Keratinocyte (primary cell): ENCODE data around the gene ORAI3. TPM values are rescaled to one million over a fixed set of nuclear protein-coding genes. Genes with fewer than 3 reads are reported as not detected.

Source experiments
- DNase-seq: peaks from one replicate; pipeline ENCODE4 v3.0.0-alpha.2; 2011; ENCODE audit warnings: low read depth, missing footprints, low spot score
- FAIRE-seq: peaks from 2 replicates; lab custom pipeline; 2011; peaks lifted over from hg19 to GRCh38; lab: Jason Lieb, UNC
- H2AFZ ChIP-seq: 2 replicates; pipeline ENCODE4 v1.6.0; 2012; ENCODE audit warnings: low read length, control low read depth, inconsistent platforms; ENCODE audit not compliant: control insufficient read depth
- H3K27ac ChIP-seq: 2 replicates; pipeline ENCODE4 v1.5.1; 2011; ENCODE audit warnings: low read length; ENCODE audit not compliant: control insufficient read depth, insufficient read depth
- H3K27me3 ChIP-seq: 3 replicates; pipeline ENCODE4 v1.6.0; 2011; ENCODE audit warnings: low read length; ENCODE audit not compliant: control insufficient read depth, insufficient read depth; ENCODE audit errors: extremely low read depth
- H3K36me3 ChIP-seq, 2 experiments: 2 replicates in 1 of 2; 3 replicates in 1 of 2; pipeline ENCODE4 v1.5.1; 2011; ENCODE audit warnings: low read length in 2 of 2, mild to moderate bottlenecking in 1 of 2; ENCODE audit not compliant: control insufficient read depth in 2 of 2, insufficient read depth in 2 of 2; ENCODE audit errors: extremely low read depth in 1 of 2
- H3K4me1 ChIP-seq: 3 replicates; pipeline ENCODE4 v1.5.1; 2011; ENCODE audit warnings: low read length; ENCODE audit not compliant: control insufficient read depth, insufficient read depth; ENCODE audit errors: extremely low read depth
- H3K4me2 ChIP-seq: 3 replicates; pipeline ENCODE4 v1.6.0; 2011; ENCODE audit warnings: low read depth, low read length; ENCODE audit not compliant: control insufficient read depth, insufficient read depth; ENCODE audit errors: extremely low read depth
- H3K4me3 ChIP-seq, 3 experiments: fragments of 200-600 bp in 1 of 3; sonication (generic) in 1 of 3; 2 replicates in 2 of 3; 3 replicates in 1 of 3; pipeline ENCODE4 v1.5.1; 2011 to 2016; ENCODE audit warnings: low read length in 3 of 3, mild to moderate bottlenecking in 3 of 3, control low read depth in 2 of 3, inconsistent platforms in 1 of 3, low read depth in 1 of 3, mixed read lengths in 1 of 3, mixed run types in 1 of 3, moderate library complexity in 1 of 3; ENCODE audit not compliant: control insufficient read depth in 2 of 3, insufficient read depth in 2 of 3; ENCODE audit errors: extremely low read depth in 1 of 3
- H3K79me2 ChIP-seq: 2 replicates; pipeline ENCODE4 v1.6.0; 2012; ENCODE audit warnings: low read length; ENCODE audit not compliant: control insufficient read depth, insufficient read depth
- H3K9ac ChIP-seq: 3 replicates; pipeline ENCODE4 v1.6.0; 2011; ENCODE audit warnings: low read length; ENCODE audit not compliant: control insufficient read depth, insufficient read depth; ENCODE audit errors: extremely low read depth
- H3K9me1 ChIP-seq: 3 replicates; pipeline ENCODE4 v1.6.0; 2011; ENCODE audit warnings: low read length; ENCODE audit not compliant: control insufficient read depth, insufficient read depth; ENCODE audit errors: extremely low read depth
- H3K9me3 ChIP-seq: 2 replicates; pipeline ENCODE4 v1.5.1; 2012; ENCODE audit warnings: low read depth, low read length; ENCODE audit not compliant: control insufficient read depth
- H4K20me1 ChIP-seq: 3 replicates; pipeline ENCODE4 v1.6.0; 2011; ENCODE audit warnings: low read length; ENCODE audit not compliant: control insufficient read depth, insufficient read depth; ENCODE audit errors: extremely low read depth
- EZH2 ChIP-seq: IDR thresholded peaks from one replicate; pipeline ENCODE4 v1.6.1; 2012; ENCODE audit warnings: inconsistent platforms, mild to moderate bottlenecking, low read length, moderate library complexity
- dilution Hi-C: fragments of 300-500 bp; cut with MboI; formaldehyde crosslinking; loops from one replicate; pipeline ENCODE4 v1.7.0; 2020; ENCODE audit warnings: low sequenced_read_pairs; ENCODE audit not compliant: extremely low pct_ligation_motif_present
- polyA plus RNA-seq, 5 experiments: library from polyadenylated mRNA; depleted of rRNA in 3 of 5; stranded (reverse) in 3 of 5; stranded (forward) in 1 of 5; unstranded in 1 of 5; fragments of >200 nt; gene quantifications; 1 replicate in 1 of 5; 2 replicates in 3 of 5; 3 replicates in 1 of 5; pipeline versions ENCODE4 v1.2.1 to v1.2.3, GENCODE V29; 2011 to 2012; ENCODE audit warnings: missing spikeins in 2 of 5, low read depth in 1 of 5, low replicate concordance in 1 of 5
- TF ChIP-seq, protein P1 (sequence below), 3 experiments: IDR thresholded peaks in 1 of 3; conservative IDR thresholded peaks in 1 of 3; optimal IDR thresholded peaks in 1 of 3; 2 replicates in 2 of 3; 3 replicates in 1 of 3; pipeline versions ENCODE3 to v1.5.1; 2011; ENCODE audit warnings: low read length in 3 of 3, mild to moderate bottlenecking in 3 of 3, moderate library complexity in 2 of 3, control low read depth in 1 of 3, inconsistent platforms in 1 of 3; ENCODE audit not compliant: insufficient read depth in 2 of 3; ENCODE audit errors: extremely low read depth in 1 of 3

The ORAI3 gene
- polyA plus RNA-seq, 1 donor (not counting 4 experiments of a cell fraction or from before 2014, with no cell fraction given), result 8.1 TPM

DNA sequence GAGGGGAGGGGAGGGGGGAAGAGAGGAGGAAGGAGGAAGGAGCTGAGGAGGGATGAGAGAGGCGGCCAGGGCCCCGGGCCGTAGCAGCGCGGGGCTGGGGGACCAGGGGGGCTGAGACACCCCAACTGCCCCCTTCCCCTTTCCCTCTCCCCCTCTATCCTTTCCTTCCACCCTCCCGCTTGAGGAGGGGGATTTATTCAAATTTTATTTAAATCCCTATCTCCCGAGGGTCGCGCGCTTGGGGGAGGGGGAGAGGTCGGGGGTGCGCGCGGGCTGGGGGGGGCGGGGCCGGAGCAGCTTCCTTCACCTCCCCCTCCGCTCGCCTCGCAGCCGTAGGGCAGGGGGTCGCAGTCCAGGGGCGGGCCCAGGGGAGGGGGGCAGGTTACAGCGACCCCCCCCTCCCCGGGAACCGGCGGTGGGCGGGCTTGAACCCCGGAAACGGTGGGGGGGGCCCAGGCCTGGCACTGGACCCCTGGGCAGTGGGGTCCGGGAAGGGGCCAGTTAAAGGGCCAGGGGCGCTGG is 25.3 kb upstream of the ORAI3 start, which contains the start of gene FBXL19:
TSS of gene FBXL19 (plus strand) at position 19 of the 522 bp plus-strand sequence. CDS start 2,183 bp downstream, outside the sequence.
- H3K9ac ChIP-seq, result peak within 1 kb of the TSS; percentile 99
- peaks cover 18% of the 10 kb centered on the region for H3K79me2 ChIP-seq
- no peaks in the 10 kb centered on the region for H3K9me3 ChIP-seq
- dilution Hi-C loops, result no loop called here
- H3K4me1 ChIP-seq, result peaks cover 23% of the 10 kb centered on the region
- peak within 1 kb of the TSS; percentile 51 to 99 (median 94) for H3K4me3 ChIP-seq
- H3K27me3 ChIP-seq, result no peaks in the 10 kb centered on the region
- FAIRE-seq, result no peak
- peak within 1 kb of the TSS; percentile 100 for H3K27ac ChIP-seq
- no peaks in the 10 kb centered on the region for H3K9me1 ChIP-seq
- H4K20me1 ChIP-seq, result no peaks in the 10 kb centered on the region
- peaks cover 0 to 6% of the 10 kb centered on the region in 2 experiments for H3K36me3 ChIP-seq
- DNase-seq, result no peak
- H3K4me2 ChIP-seq, result peak within 1 kb of the TSS; percentile 94
- TF ChIP-seq EZH2, result no peak
- TF ChIP-seq, protein P1, sequence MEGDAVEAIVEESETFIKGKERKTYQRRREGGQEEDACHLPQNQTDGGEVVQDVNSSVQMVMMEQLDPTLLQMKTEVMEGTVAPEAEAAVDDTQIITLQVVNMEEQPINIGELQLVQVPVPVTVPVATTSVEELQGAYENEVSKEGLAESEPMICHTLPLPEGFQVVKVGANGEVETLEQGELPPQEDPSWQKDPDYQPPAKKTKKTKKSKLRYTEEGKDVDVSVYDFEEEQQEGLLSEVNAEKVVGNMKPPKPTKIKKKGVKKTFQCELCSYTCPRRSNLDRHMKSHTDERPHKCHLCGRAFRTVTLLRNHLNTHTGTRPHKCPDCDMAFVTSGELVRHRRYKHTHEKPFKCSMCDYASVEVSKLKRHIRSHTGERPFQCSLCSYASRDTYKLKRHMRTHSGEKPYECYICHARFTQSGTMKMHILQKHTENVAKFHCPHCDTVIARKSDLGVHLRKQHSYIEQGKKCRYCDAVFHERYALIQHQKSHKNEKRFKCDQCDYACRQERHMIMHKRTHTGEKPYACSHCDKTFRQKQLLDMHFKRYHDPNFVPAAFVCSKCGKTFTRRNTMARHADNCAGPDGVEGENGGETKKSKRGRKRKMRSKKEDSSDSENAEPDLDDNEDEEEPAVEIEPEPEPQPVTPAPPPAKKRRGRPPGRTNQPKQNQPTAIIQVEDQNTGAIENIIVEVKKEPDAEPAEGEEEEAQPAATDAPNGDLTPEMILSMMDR (optimal IDR thresholded peaks at IDR 0.05 in 1 of 3, IDR thresholded peaks at IDR 0.05 in 1 of 3, conservative IDR thresholded peaks at IDR 0.05 in 1 of 3; ENCODE audit: extremely low read depth in 1 of 3, insufficient read depth in 2 of 3, low read length in 3 of 3), result no peak
- peak within 1 kb of the TSS; percentile 99 for H2AFZ ChIP-seq

DNA sequence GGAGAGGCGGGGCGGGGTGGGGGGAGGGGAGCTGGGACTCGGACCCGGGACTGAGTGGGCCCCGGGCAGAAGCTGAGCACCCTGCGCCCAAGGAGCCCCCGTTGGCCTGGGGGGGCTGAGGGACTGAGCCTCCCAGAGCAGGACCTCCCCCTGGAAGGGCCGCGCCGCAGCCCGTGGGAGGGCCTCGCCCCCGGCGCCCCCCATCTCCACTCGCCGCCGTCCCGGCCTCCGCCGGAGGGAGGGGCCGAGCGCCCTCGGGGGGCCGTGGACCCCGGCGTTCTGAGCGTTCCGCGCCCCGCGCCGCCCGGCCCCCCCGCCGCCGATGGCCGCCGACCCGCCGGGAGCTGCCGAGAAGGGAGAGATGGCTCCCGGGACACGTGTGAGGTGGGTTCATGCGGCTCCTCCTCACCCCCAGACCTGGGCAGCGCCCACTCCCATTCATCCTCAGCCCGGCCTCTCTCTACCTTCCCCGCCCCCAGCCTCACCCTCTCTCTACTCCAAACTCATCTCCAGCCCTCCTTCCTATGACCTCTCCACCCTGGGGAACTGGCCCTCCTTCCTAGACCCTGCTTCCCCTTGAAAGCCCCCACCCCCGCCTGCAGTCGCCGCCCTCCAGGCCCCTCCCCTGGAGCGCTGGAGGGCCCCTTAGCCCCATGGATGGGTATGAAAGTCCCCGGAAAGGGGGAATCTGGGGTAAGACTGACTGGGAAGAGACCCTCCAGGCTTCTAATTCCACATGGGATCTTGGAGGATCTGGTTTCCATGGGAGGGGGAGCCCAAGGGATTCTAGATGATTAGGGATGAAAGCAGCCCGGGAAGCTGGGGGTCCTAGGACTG is 24.6 kb upstream of the ORAI3 start:
- dilution Hi-C loops, result no loop called here
- H3K36me3 ChIP-seq, result peaks cover 0 to 8% of the 10 kb centered on the region in 2 experiments
- FAIRE-seq (no peak), DNase-seq (no peak)
- TF ChIP-seq EZH2, result no peak
- TF ChIP-seq, protein P1 (optimal IDR thresholded peaks at IDR 0.05 in 1 of 3, IDR thresholded peaks at IDR 0.05 in 1 of 3, conservative IDR thresholded peaks at IDR 0.05 in 1 of 3; ENCODE audit: extremely low read depth in 1 of 3, insufficient read depth in 2 of 3, low read length in 3 of 3), result no peak
- no peak overlapping the region for H2AFZ ChIP-seq
- H3K79me2 ChIP-seq, result peaks cover 20% of the 10 kb centered on the region
- no peaks in the 10 kb centered on the region for H3K27me3 ChIP-seq
- H3K4me3 ChIP-seq, result peak overlapping the region; percentile 37 to 72 (median 51)
- peaks cover 27% of the 10 kb centered on the region for H3K4me1 ChIP-seq
- no peaks in the 10 kb centered on the region for H3K9me3 ChIP-seq
- peak overlapping the region; percentile 69 for H3K9ac ChIP-seq
- peak overlapping the region; percentile 94 for H3K4me2 ChIP-seq
- H4K20me1 ChIP-seq, result no peaks in the 10 kb centered on the region
- no peak overlapping the region for H3K27ac ChIP-seq
- H3K9me1 ChIP-seq, result no peaks in the 10 kb centered on the region
